ENCODE data around the gene C11orf87. TPM values are rescaled to one million over a fixed set of nuclear protein-coding genes. Genes with fewer than 3 reads are reported as not detected.

C11orf87 gene
- total RNA-seq (2022; extraction: Qiagen RNA extraction; ENCODE audit: low read depth): 0.01 to 0.03 TPM (median 0.02 TPM) in 3 of 5 replicates, not detected in the others

GRCh38 chr11:109421981-109422869 is at the start of gene C11orf87:
Gene C11orf87, plus strand, starts transcription at chr11:109422190. Its CDS starts 1,444 bp downstream, at chr11:109423634.

